Measurements from ENCODE around the gene MAS1.

GRCh38 chr6:159860482-159860881, 30.3 kb upstream of the MAS1 start:
- TF ChIP-seq POLR2A (IDR thresholded peaks at IDR 0.05; ENCODE audit: insufficient read depth in 1 of 2, low read depth in 2 of 2, low read length in 2 of 2) (no peak), CHD2 (IDR thresholded peaks at IDR 0.05; ENCODE audit: low read depth, low read length) (no peak), NR2F6 (IDR thresholded peaks at IDR 0.05) (no peak), NR2F6 (CRISPR knock-in tag; IDR thresholded peaks at IDR 0.05) (no peak), ZNF251 (CRISPR knock-in tag; IDR thresholded peaks at IDR 0.05) (no peak), ZZZ3 (CRISPR knock-in tag; IDR thresholded peaks at IDR 0.05; ENCODE audit: borderline replicate concordance) (no peak), MXD4 (CRISPR knock-in tag; IDR thresholded peaks at IDR 0.05) (no peak), YY1 (IDR thresholded peaks at IDR 0.05; ENCODE audit: insufficient read depth, insufficient replicate concordance, low read depth, low read length) (no peak), TBX3 (IDR thresholded peaks at IDR 0.05; ENCODE audit: borderline replicate concordance) (no peak), TAF1 (CRISPR knock-in tag; IDR thresholded peaks at IDR 0.05) (no peak)

All from HepG2 (cell line).